DND-41 (cell line): Measurements from ENCODE around the gene RAI2.

Source experiments
- ATAC-seq: fragments of 200-7000 bp; cut with Tn5 transposase; 3 replicates; pipeline ENCODE4 v1.9.1; 2021; ENCODE audit warnings: low read depth; ENCODE audit not compliant: insufficient read depth
- DNase-seq: peaks from one replicate; pipeline ENCODE4 v3.0.0-alpha.2; 2020
- H2AFZ ChIP-seq: 2 replicates; pipeline ENCODE4 v1.6.0; 2012; ENCODE audit warnings: low read depth, low read length
- H3K27ac ChIP-seq: 2 replicates; pipeline ENCODE4 v1.5.1; 2012; ENCODE audit warnings: low read length, inconsistent platforms
- H3K27me3 ChIP-seq: fragments of 200-600 bp; sonication (generic); 2 replicates; pipeline ENCODE4 v1.6.0; 2012; ENCODE audit warnings: low read length, mild to moderate bottlenecking, inconsistent platforms; ENCODE audit not compliant: insufficient read depth, poor library complexity
- H3K36me3 ChIP-seq: 2 replicates; pipeline ENCODE4 v1.5.1; 2012; ENCODE audit warnings: low read length, inconsistent platforms; ENCODE audit not compliant: insufficient read depth
- H3K4me1 ChIP-seq: 2 replicates; pipeline ENCODE4 v1.5.1; 2012; ENCODE audit warnings: mild to moderate bottlenecking, low read length; ENCODE audit not compliant: insufficient read depth
- H3K4me2 ChIP-seq: 2 replicates; pipeline ENCODE4 v1.6.0; 2012; ENCODE audit warnings: mild to moderate bottlenecking, moderate library complexity, low read length, inconsistent platforms; ENCODE audit not compliant: insufficient read depth
- H3K4me3 ChIP-seq, 2 experiments: fragments of 200-600 bp in 1 of 2; shearing (Covaris generic) in 1 of 2; 2 replicates each; pipeline ENCODE4 v1.5.1; 2012 to 2016; ENCODE audit warnings: inconsistent platforms in 2 of 2, low read length in 2 of 2, mild to moderate bottlenecking in 2 of 2, low read depth in 1 of 2, moderate library complexity in 1 of 2
- H3K79me2 ChIP-seq: 2 replicates; pipeline ENCODE4 v1.6.0; 2012; ENCODE audit warnings: low read length, inconsistent platforms; ENCODE audit not compliant: insufficient read depth
- H3K9ac ChIP-seq: 2 replicates; pipeline ENCODE4 v1.6.0; 2012; ENCODE audit warnings: low read depth, mild to moderate bottlenecking, inconsistent platforms, low read length, moderate library complexity
- H3K9me3 ChIP-seq: 2 replicates; pipeline ENCODE4 v1.5.1; 2012; ENCODE audit warnings: low read length, moderate library complexity, mild to moderate bottlenecking, inconsistent platforms; ENCODE audit not compliant: insufficient read depth, severe bottlenecking
- H4K20me1 ChIP-seq: 2 replicates; pipeline ENCODE4 v1.6.0; 2012; ENCODE audit warnings: low read length; ENCODE audit not compliant: insufficient read depth
- EZH2 ChIP-seq: IDR thresholded peaks from 3 replicates; pipeline ENCODE4 v1.6.1; 2012; ENCODE audit warnings: borderline replicate concordance, low read depth, mild to moderate bottlenecking, moderate library complexity, low read length, inconsistent platforms; ENCODE audit not compliant: severe bottlenecking
- TF ChIP-seq, protein P1 (sequence below): IDR thresholded peaks from 2 replicates; pipeline ENCODE4 v1.5.1; 2012; ENCODE audit warnings: borderline replicate concordance, low read length, moderate library complexity, mild to moderate bottlenecking; ENCODE audit not compliant: poor library complexity, severe bottlenecking; ENCODE audit errors: extremely low read depth

Gene RAI2

DNA sequence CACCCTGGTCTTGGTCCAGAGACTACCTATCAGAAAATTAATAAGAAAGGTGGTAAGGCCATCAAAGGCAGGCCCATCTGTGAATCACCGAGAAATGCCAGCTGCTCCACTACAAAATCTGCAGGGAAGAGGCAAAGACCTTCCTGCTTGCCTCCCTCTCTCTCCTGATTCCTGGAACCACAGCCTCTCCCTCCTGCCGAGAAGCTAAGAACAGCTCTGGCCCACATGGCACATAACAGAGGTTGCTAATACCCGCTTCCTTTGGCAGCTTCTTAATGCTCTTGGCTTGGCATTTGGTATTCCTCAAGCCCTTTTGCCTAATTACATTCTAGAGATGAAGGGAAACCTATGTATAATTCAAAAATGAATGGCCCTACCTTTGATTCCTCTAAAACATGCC, 32.9 kb downstream of the RAI2 start:
- no peak overlapping the region for H3K27ac ChIP-seq
- H3K4me2 ChIP-seq: no peak overlapping the region
- H3K79me2 ChIP-seq: no peaks in the 10 kb centered on the region
- H2AFZ ChIP-seq: no peak overlapping the region
- H3K4me1 ChIP-seq: no peaks in the 10 kb centered on the region
- no peak for TF ChIP-seq EZH2
- TF ChIP-seq, protein P1, sequence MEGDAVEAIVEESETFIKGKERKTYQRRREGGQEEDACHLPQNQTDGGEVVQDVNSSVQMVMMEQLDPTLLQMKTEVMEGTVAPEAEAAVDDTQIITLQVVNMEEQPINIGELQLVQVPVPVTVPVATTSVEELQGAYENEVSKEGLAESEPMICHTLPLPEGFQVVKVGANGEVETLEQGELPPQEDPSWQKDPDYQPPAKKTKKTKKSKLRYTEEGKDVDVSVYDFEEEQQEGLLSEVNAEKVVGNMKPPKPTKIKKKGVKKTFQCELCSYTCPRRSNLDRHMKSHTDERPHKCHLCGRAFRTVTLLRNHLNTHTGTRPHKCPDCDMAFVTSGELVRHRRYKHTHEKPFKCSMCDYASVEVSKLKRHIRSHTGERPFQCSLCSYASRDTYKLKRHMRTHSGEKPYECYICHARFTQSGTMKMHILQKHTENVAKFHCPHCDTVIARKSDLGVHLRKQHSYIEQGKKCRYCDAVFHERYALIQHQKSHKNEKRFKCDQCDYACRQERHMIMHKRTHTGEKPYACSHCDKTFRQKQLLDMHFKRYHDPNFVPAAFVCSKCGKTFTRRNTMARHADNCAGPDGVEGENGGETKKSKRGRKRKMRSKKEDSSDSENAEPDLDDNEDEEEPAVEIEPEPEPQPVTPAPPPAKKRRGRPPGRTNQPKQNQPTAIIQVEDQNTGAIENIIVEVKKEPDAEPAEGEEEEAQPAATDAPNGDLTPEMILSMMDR: no peak
- H4K20me1 ChIP-seq: no peaks in the 10 kb centered on the region
- no peak for ATAC-seq
- DNase-seq: no peak
- no peaks in the 10 kb centered on the region for H3K27me3 ChIP-seq
- H3K4me3 ChIP-seq: no peak overlapping the region
- H3K9me3 ChIP-seq: no peaks in the 10 kb centered on the region
- no peak overlapping the region for H3K9ac ChIP-seq
- no peaks in the 10 kb centered on the region for H3K36me3 ChIP-seq

DNA sequence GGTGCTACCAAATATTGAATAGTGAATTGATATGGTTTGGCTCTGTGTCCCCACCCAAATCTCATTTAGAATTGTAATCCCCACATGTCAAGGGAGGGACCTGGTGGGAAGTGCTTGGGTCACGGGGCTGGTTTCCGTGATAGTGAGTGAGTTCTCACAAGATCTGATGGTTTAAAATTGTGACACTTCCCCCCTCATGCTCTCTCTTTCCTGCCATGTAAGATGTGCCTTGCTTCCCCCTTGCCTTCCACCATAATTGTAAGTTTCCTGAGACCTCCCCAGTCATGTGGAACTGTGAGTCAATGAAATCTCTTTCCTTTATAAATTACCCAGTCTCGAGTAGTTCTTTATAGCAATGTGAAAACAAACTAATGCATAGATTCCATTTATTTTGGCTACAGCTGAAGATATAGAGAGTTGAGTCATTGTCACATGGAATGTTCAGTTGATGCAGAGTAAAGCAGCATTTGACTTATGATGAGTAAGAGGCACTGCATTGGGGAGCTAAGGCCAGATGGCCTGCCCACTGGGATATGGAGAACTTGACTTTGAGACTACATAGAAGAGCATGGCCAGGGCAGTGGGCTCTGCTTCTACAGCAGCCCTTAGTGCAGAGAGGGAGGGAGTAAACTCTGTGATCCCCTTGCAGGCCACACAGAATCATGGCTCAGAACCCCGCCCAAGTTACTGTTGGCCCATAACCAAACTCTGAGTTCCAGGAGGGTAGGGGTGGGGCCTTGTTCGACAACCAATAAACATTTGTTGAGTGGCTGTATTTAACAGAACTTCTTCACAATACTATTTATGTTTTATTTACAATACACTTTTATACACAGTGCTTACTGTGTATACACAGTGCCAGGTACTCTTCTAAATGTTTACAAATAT, 34.2 kb downstream of the RAI2 start:
- Histone ChIP-seq H3K27ac (no peak overlapping the region), H4K20me1 (no peaks in the 10 kb centered on the region), H3K9ac (no peak overlapping the region), H3K36me3 (no peaks in the 10 kb centered on the region), H2AFZ (no peak overlapping the region), H3K9me3 (no peaks in the 10 kb centered on the region), H3K4me1 (no peaks in the 10 kb centered on the region), H3K4me3 (no peak overlapping the region), H3K4me2 (no peak overlapping the region), H3K27me3 (no peaks in the 10 kb centered on the region), H3K79me2 (no peaks in the 10 kb centered on the region)
- TF ChIP-seq, protein P1: no peak
- TF ChIP-seq EZH2: no peak
- ATAC-seq: no peak
- no peak for DNase-seq

DNA sequence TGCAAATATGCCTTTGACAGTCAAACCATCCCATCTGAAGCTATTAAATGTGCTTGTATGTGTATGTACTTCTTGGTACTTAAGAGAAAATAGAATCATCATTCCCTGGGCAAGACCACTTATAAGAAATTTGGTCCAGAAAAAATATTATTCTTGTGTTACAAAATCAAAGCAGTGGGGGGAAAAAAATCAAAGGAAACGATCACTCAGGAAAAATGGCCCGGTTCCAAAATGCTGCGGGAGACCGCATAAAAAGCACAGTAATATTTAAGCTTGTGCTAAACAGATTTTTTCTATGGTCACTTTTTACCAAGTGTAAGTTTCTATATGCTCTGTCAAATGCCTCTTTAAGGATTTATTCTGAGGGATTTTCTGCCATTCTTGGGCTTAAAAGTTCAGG, 36.1 kb downstream of the RAI2 start:
- Histone ChIP-seq H3K4me3 (no peak overlapping the region), H2AFZ (no peak overlapping the region), H3K79me2 (no peaks in the 10 kb centered on the region), H3K36me3 (no peaks in the 10 kb centered on the region), H3K9ac (no peak overlapping the region), H4K20me1 (no peaks in the 10 kb centered on the region), H3K4me2 (no peak overlapping the region), H3K9me3 (no peaks in the 10 kb centered on the region), H3K4me1 (no peaks in the 10 kb centered on the region), H3K27ac (no peak overlapping the region), H3K27me3 (no peaks in the 10 kb centered on the region)
- DNase-seq (no peak), ATAC-seq (no peak)
- TF ChIP-seq EZH2: no peak
- TF ChIP-seq, protein P1: no peak
